Adipose tissue (tissue), 3 donors: ENCODE data around the gene TCHP. TPM values are rescaled to one million over a fixed set of nuclear protein-coding genes. Genes with fewer than 3 reads are reported as not detected.
"Not testable (repeated sequence)": the region's sequence is repeated elsewhere in the genome, so short reads cannot be mapped to it uniquely, and the experiment has no call there.

Source experiments
- H3K27ac ChIP-seq: one replicate; pipeline ENCODE4 v1.5.1; 2013; ENCODE audit warnings: low read depth, low read length
- WGBS, 3 donors: extraction: QIAGEN DNeasy Blood & Tissue Kit; methylation state at CpG; one replicate each; pipeline ENCODE4 v1.1.7; 2013; 5-methylcytosine and 5-hydroxymethylcytosine counted together
- polyA plus RNA-seq, 3 donors: library from polyadenylated mRNA; stranded (reverse); fragments of 200-250 nt; gene quantifications; one replicate each; pipeline ENCODE4 v1.2.3, GENCODE V29; 2013
- donor health status: healthy with polysubstance abuse.
- donor health status: Bipolar disorder and iron deficiency.
- donor health status: healthy.

Gene TCHP, protein sequence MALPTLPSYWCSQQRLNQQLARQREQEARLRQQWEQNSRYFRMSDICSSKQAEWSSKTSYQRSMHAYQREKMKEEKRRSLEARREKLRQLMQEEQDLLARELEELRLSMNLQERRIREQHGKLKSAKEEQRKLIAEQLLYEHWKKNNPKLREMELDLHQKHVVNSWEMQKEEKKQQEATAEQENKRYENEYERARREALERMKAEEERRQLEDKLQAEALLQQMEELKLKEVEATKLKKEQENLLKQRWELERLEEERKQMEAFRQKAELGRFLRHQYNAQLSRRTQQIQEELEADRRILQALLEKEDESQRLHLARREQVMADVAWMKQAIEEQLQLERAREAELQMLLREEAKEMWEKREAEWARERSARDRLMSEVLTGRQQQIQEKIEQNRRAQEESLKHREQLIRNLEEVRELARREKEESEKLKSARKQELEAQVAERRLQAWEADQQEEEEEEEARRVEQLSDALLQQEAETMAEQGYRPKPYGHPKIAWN
- polyA plus RNA-seq: 1 to 10 TPM; 6.6 to 8.8 (median 8.0) TPM

GRCh38 chr12:109899783-109900751 lies at the start of gene TCHP:
TSS of gene TCHP (plus strand) at chr12:109900274. CDS start at chr12:109903027, 2,753 bp downstream.
- 0 to 2% (median 1%) methylated on average over 58 to 69 of the region's 69 CpGs for WGBS, 3 donors

GRCh38 chr12:109850518-109850917 lies 49.6 kb upstream of the TCHP start:
- 73 to 86% (median 85%) methylated on average over 6 of the region's 6 CpGs for WGBS, 3 donors

More at GRCh38 chr12:109899783-109900751, at the start of gene TCHP:
- H3K27ac ChIP-seq: no peak within 1 kb of the TSS

GRCh38 chr12:109855377-109855776 lies 44.7 kb upstream of the TCHP start:
- H3K27ac ChIP-seq: no peak overlapping the region
- WGBS, 3 donors: 92 to 96% (median 93%) methylated on average over 14 of the region's 14 CpGs

More at GRCh38 chr12:109850518-109850917, 49.6 kb upstream of the TCHP start:
- H3K27ac ChIP-seq: not testable (repeated sequence)

- H3K27ac ChIP-seq: no peak overlapping the region
- WGBS, 3 donors: 89 to 96% (median 94%) methylated on average over 6 of the region's 6 CpGs
These were observed 42.4 kb upstream of the TCHP start for GRCh38 chr12:109857715-109858114.

DNA sequence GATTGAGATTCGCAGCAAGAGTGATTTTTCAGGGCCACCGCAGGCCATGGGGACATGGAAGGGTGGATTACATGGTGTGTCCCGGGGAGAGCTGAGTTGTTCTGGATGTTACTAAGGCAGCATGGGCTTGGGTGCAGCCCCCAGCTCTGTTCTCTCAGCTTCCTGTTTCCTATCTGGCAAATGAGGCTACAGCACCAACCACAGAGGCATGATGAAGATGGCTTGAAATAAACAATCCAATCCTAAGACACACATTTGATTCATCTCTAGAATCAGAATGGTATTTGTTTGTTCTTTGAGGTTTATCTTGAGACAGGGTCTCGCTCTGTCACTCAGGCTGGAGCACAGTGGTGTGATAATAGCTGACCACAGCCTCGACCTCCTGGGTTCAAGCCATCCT lies 41.3 kb upstream of the TCHP start:
- H3K27ac ChIP-seq: no peak overlapping the region
- 88 to 95% (median 90%) methylated on average over 5 of the region's 5 CpGs for WGBS, 3 donors

DNA sequence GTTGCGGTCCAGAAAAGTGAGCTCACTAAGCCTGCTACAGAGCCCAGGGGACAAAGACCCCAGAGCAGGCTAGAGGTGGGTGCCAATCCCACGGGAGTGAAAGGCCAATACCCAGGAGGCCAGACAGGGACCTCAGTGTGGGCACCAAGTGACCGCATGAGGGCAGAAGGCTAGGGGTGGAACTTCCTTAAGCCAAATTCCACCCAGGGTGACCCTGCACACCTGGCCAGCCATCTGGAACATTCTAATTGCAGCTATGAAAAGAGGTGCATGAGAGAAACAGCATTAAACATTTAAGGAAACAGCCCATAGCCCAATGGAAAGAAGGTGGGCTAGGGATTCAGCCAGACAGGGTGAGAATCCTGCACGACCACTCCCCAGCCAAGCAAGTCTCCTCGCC lies 39.1 kb upstream of the TCHP start:
- 91 to 95% (median 95%) methylated on average over 5 of the region's 5 CpGs for WGBS, 3 donors
- no peak overlapping the region for H3K27ac ChIP-seq

DNA sequence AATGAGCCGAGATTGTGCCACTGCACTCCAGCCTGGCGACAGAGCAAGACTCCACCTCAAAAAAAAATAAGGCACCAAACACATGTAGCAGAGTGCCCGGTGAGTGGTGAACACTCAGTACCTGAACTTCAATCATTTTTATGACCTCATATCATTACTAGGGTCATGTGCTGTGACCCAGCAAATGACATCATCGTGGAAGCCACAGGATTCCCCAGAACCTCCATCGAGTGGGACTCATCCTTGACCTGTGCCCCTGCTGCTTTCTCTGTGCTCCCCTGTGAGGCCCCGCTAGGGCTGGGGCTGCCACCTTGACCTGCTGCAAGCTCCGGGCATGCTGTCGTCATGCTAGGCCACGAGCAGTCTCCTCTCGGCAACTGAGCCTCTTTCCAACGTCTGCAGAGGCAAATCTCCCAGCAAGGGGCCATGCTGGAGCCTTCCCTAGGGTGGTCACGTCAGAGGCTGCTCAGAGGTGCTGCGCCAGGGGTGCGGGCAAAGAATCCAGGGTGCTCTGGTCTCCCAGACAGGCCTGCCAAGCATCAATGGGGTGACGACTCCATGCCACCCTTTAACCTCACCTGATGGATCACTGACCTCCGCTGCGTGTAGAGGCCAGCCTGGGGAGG lies 38.3 kb upstream of the TCHP start:
- H3K27ac ChIP-seq: no peak overlapping the region
- WGBS, 3 donors: 80 to 85% (median 83%) methylated on average over 17 of the region's 17 CpGs

DNA sequence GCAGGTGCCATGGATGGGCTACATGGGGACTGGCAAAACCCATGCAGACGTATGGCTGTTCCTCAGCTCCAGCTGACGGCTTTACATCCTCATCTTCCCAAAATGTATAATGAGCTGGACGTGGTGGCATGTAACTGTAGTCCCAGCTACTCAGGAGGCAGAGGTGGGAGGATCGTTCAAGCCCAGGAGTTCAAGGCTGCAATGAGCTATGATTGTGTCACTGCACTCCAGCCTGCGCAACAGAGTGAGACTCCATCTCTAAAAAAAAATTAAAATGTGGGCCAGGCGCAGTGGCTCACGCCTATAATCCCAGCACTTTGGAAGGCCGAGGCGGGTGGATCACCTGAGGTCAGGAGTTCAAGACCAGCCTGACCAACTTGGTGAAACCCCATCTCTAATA lies 37.6 kb upstream of the TCHP start:
- 85 to 92% (median 91%) methylated on average over 9 of the region's 9 CpGs for WGBS, 3 donors
- H3K27ac ChIP-seq: not testable (repeated sequence)

DNA sequence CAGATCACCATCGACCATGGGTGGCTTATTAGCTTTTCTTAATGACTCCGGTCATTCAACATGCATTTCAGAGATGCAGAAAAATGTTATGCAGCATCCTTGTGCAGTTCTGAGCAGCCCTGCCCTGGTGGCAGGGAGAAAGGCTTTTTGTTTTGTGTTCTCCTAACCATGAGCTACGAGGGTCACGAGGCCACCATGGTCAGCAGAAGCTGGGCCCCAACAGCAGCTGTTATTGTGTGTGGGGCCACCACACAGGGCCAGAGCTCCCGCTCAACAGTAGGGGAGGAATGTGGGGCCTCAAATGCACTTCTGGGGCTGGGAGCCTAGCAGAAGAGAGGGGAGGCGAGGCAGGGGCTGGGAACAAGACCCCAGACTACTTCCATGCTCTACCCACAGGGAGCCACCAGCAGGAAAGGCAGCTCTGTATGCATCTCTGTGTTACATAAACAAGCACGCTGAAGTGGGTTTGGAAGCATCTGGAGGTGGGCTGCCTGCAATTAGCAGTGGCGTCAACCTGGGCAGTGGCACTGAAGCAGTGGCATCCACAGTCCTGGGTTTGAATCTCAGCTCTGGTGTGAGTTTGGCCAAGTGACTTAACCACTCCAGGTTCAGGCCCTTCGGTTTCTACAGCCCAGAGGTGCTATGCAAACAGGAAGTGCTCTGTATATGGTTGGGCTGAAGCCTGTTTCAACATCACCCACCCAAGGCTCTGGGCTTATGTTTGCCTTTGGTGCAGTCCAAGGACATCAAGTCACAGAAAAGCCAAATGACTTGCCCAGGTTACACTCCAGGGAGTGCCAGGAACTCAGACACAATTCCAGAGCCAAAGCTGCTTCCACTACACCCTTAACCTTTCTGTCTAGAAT lies 36.0 kb upstream of the TCHP start:
- WGBS, 3 donors: 71 to 77% (median 76%) methylated on average over 9 of the region's 9 CpGs
- H3K27ac ChIP-seq: no peak overlapping the region

- H3K27ac ChIP-seq: no peak overlapping the region
- WGBS, 3 donors: 41 to 72% (median 56%) methylated on average over 3 of the region's 3 CpGs
These were observed 35.2 kb upstream of the TCHP start for GRCh38 chr12:109864916-109865315.

- H3K27ac ChIP-seq: no peak overlapping the region
- 61 to 91% (median 71%) methylated on average over 9 of the region's 9 CpGs for WGBS, 3 donors
These were observed 31.7 kb upstream of the TCHP start for GRCh38 chr12:109868182-109869051.

- H3K27ac ChIP-seq: no peak overlapping the region
- whole genome bisulfite sequencing, 3 donors: 51 to 74% (median 62%) methylated on average over 2 of the region's 2 CpGs
These were observed 29.4 kb upstream of the TCHP start for GRCh38 chr12:109870648-109871047.

- WGBS, 3 donors: 67 to 70% (median 69%) methylated on average over 7 of the region's 7 CpGs
- H3K27ac ChIP-seq: no peak overlapping the region
These were observed 28.3 kb upstream of the TCHP start for GRCh38 chr12:109871668-109872314.

DNA sequence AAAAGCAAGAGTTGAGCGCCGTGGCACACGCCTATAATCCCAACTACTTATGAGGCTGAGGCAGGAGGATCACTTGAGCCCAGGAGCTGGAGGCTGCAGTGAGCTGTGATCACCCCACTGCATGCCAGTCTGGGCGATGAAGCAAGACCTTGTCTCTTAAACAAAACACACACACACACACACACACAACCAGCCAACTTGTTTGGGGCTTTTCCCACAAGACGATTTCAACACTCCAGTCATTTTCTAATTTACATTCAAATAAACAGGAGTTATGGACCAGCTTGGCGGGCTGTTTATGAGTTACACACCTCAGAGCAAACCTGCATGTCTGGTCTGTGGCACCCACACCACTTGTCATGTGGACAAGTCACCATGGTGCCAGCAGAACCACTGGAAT lies 26.4 kb upstream of the TCHP start:
- no peak overlapping the region for H3K27ac ChIP-seq
- 88 to 92% (median 91%) methylated on average over 6 of the region's 6 CpGs for WGBS, 3 donors

GRCh38 chr12:109875572-109876131 lies 24.4 kb upstream of the TCHP start:
- no peak overlapping the region for H3K27ac ChIP-seq
- WGBS, 3 donors: 69 to 87% (median 80%) methylated on average over 6 of the region's 6 CpGs

GRCh38 chr12:109876406-109876805 lies 23.7 kb upstream of the TCHP start:
- no peak overlapping the region for H3K27ac ChIP-seq
